ENCODE results near the gene RAMP2. TPM values are rescaled to one million over a fixed set of nuclear protein-coding genes. Genes with fewer than 3 reads are reported as not detected.

The RAMP2 gene
- total RNA-seq, 1 experiment from 2014 or later = 5.0 TPM

DNA sequence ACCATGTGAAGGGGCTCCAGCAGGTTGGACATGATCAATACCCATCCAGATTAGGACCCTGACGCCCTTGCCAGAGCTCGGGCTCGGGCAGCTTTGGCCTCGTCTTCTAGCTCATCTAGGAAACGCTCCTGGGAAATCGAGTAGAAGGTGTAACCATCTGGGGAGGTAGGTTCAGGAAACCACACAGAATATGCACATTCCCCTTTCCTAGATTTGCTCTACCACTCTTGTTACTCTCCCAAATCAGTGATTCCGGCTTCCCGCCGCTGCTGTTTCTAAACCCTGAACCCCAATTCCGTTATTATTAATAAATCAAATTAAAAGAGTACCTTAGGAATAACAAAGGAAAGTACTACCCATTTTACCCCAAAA lies 37.0 kb downstream of the RAMP2 start:
- intact Hi-C loops (cut with micrococcal nuclease; ENCODE audit: unreplicated experiment) = no loop called here
- H3K27me3 ChIP-seq (replicated peaks; ENCODE audit: insufficient read depth, low read depth, low read length, poor library complexity) = no peaks in the 10 kb centered on the region
- no peak for DNase-seq (ENCODE audit: low spot score)
- TF ChIP-seq, protein P1, sequence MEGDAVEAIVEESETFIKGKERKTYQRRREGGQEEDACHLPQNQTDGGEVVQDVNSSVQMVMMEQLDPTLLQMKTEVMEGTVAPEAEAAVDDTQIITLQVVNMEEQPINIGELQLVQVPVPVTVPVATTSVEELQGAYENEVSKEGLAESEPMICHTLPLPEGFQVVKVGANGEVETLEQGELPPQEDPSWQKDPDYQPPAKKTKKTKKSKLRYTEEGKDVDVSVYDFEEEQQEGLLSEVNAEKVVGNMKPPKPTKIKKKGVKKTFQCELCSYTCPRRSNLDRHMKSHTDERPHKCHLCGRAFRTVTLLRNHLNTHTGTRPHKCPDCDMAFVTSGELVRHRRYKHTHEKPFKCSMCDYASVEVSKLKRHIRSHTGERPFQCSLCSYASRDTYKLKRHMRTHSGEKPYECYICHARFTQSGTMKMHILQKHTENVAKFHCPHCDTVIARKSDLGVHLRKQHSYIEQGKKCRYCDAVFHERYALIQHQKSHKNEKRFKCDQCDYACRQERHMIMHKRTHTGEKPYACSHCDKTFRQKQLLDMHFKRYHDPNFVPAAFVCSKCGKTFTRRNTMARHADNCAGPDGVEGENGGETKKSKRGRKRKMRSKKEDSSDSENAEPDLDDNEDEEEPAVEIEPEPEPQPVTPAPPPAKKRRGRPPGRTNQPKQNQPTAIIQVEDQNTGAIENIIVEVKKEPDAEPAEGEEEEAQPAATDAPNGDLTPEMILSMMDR (conservative IDR thresholded peaks at IDR 0.05; ENCODE audit: low read depth, low read length) = no peak
- no peak for TF ChIP-seq EZH2 (IDR thresholded peaks at IDR 0.05; ENCODE audit: borderline replicate concordance, low read depth, low read length, poor library complexity, severe bottlenecking)
- CTCF ChIA-PET = no interaction called here
- no peaks in the 10 kb centered on the region for H3K36me3 ChIP-seq (ENCODE audit: insufficient read depth, low read length, poor library complexity, severe bottlenecking)
- BruUV-seq (replicated peaks) = no TSS peak
- H3K9me3 ChIP-seq (ENCODE audit: low read depth, low read length, poor library complexity, severe bottlenecking) = no peaks in the 10 kb centered on the region
- H3K27ac ChIP-seq (ENCODE audit: low read depth, low read length, poor library complexity, severe bottlenecking) = peak overlapping the region; percentile 59
- peak overlapping the region; percentile 64 for H3K4me3 ChIP-seq (ENCODE audit: low read depth, low read length, poor library complexity, severe bottlenecking)
- no peaks in the 10 kb centered on the region for H3K4me1 ChIP-seq (ENCODE audit: insufficient read depth, low read length, poor library complexity, severe bottlenecking)
- POLR2A ChIA-PET (ENCODE audit: low non-redundant PET) = no interaction called here

DNA sequence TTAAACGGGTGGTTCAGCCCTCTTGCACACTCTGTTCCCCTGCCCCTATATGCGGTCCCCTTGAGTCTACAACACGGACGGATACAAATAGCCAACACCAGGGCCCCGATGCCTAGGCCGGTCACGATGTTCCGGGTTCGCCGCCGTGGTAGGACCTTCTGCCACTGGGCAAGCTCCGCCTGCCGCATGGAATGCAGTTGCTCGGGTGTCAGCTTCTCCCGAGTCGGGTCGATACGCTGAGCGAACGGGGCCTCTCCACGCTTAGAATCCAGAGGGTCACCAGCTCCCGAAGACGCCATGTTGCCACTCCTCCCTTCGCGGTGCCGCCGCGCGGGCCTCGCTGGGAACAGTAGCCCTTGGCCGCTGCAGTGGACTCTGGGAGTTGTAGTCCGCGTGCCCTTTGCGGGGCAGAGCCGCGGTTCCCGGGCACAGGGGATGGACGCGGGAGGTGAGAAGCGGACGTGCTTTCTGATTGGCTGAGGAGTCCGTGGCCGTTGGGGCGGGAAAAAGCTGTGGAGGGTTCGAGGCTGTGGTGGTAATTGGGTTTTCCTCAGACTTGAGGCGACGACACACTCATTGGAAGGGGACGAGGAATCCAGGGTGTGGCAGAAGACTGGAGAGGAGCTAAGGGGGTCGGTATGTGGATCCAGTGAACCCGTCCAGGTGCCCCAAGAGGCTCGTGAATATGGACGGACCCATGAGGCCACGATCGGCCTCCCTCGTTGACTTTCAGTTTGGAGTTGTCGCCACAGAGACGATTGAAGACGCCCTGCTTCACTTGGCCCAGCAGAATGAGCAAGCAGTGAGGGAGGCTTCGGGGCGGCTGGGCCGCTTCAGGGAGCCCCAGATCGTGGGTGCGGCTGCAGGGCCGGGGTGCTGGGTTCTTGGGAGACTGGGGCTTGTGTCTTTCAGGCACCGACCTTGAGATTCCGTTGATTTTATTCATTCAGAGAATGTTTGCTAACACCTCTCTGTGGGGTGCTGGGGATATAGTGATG lies 37.7 kb downstream of the RAMP2 start, which contains the start of the genes CNTD1 and COA3:
CNTD1 (plus strand) TSS at position 479 of the 998 bp plus-strand sequence; CDS start at position 686, 207 bp downstream.
COA3 (minus strand) TSS at position 322 of the 998 bp plus-strand sequence; CDS start at position 299, 23 bp downstream.
- no TSS peak for BruUV-seq (replicated peaks)
- DNase-seq (ENCODE audit: low spot score) = peak; percentile 88
- H3K27ac ChIP-seq (ENCODE audit: low read depth, low read length, poor library complexity, severe bottlenecking) = peak within 1 kb of the TSS; percentile 59
- ChIA-PET POLR2A (ENCODE audit: low non-redundant PET) (no interaction called here), CTCF (interaction anchor here (0.5 to 0.6 kb wide), 2 partner anchors 78 to 1364 kb away, joined by 3 to 4 read pairs; no protein-coding TSS in a partner anchor)
- no peaks in the 10 kb centered on the region for H3K9me3 ChIP-seq (ENCODE audit: low read depth, low read length, poor library complexity, severe bottlenecking)
- H3K4me1 ChIP-seq (ENCODE audit: insufficient read depth, low read length, poor library complexity, severe bottlenecking) = no peaks in the 10 kb centered on the region
- no peaks in the 10 kb centered on the region for H3K36me3 ChIP-seq (ENCODE audit: insufficient read depth, low read length, poor library complexity, severe bottlenecking)
- peak within 1 kb of the TSS; percentile 64 for H3K4me3 ChIP-seq (ENCODE audit: low read depth, low read length, poor library complexity, severe bottlenecking)
- TF ChIP-seq EZH2 (IDR thresholded peaks at IDR 0.05; ENCODE audit: borderline replicate concordance, low read depth, low read length, poor library complexity, severe bottlenecking) = no peak
- TF ChIP-seq, protein P1 (conservative IDR thresholded peaks at IDR 0.05; ENCODE audit: low read depth, low read length) = no peak
- intact Hi-C loops (cut with micrococcal nuclease; ENCODE audit: unreplicated experiment) = no loop called here
- H3K27me3 ChIP-seq (replicated peaks; ENCODE audit: insufficient read depth, low read depth, low read length, poor library complexity) = no peaks in the 10 kb centered on the region

DNA sequence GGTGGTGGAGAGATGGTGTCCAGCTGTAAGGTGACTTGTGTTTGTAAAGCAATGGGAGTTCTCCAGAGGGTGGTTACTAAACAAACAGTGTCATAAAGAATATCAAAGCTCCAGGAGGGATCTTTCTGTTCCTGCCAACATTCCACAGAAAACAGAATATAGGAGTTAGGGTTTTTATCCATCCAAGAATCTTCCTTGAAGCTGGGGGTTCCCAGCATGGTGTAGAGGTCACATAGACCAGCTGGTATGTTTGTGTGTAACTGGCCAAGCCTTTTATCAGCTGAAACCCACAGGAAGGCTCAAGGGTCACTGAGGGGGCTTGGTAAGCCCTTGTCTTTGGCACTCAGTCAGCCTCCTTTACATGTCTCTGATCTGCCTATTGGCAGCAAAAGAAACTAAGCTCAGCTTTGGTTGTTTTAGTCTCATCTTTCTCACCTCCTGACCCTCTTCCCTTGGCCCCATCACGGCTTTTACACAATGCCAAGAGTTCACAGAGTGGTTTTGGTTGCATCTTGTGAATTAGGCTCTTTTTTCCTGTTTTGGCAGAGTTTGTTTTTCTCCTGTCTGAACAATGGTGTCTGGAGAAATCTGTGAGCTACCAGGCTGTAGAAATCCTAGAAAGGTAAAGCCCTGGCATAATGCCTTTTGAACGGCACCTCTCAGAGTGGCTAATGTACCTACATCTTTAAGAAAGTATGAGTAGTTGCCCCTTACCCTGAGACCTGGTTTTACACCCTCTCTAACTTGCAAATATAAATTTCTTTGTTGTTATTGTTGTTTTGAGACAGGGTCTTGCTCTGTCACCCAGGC lies 42.3 kb downstream of the RAMP2 start:
- TF ChIP-seq EZH2 (IDR thresholded peaks at IDR 0.05; ENCODE audit: borderline replicate concordance, low read depth, low read length, poor library complexity, severe bottlenecking) = no peak
- TF ChIP-seq, protein P1 (conservative IDR thresholded peaks at IDR 0.05; ENCODE audit: low read depth, low read length) = no peak
- CTCF ChIA-PET = no interaction called here
- DNase-seq (ENCODE audit: low spot score) = no peak
- H3K36me3 ChIP-seq (ENCODE audit: insufficient read depth, low read length, poor library complexity, severe bottlenecking) = no peaks in the 10 kb centered on the region
- no peaks in the 10 kb centered on the region for H3K9me3 ChIP-seq (ENCODE audit: low read depth, low read length, poor library complexity, severe bottlenecking)
- no peaks in the 10 kb centered on the region for H3K27me3 ChIP-seq (replicated peaks; ENCODE audit: insufficient read depth, low read depth, low read length, poor library complexity)
- no peaks in the 10 kb centered on the region for H3K4me1 ChIP-seq (ENCODE audit: insufficient read depth, low read length, poor library complexity, severe bottlenecking)
- POLR2A ChIA-PET (ENCODE audit: low non-redundant PET) = no interaction called here
- BruUV-seq (replicated peaks) = no TSS peak
- intact Hi-C loops (cut with micrococcal nuclease; ENCODE audit: unreplicated experiment) = no loop called here
- H3K4me3 ChIP-seq (ENCODE audit: low read depth, low read length, poor library complexity, severe bottlenecking) = no peak overlapping the region
- no peak overlapping the region for H3K27ac ChIP-seq (ENCODE audit: low read depth, low read length, poor library complexity, severe bottlenecking)

Measured in A673 (cell line).